ENCODE measurements around the gene MAN1A1. TPM values are rescaled to one million over a fixed set of nuclear protein-coding genes. Genes with fewer than 3 reads are reported as not detected.

MAN1A1 gene
- total and polyA plus RNA-seq, 2 experiments from 2014 or later = 2.0 to 8.7 TPM

DNA sequence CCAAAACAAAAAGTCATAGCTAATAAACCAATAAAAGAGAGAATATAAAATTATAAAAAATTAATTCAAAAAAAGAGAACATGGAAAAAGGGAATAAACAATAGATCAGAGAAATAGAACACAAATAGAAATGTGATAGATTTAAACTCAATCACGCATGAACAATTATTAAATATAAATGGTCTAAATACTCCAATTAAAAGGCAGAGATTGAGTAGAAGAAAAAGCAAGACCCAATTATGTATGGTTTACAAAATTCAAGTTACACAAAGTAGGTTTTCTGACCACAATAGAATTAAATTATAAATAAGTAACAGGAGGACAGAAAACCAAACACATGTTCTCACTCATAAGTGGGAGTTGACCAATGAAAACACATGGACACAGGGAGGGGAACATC is 36.4 kb upstream of the MAN1A1 start:
- ATAC-seq (no peak), DNase-seq (ENCODE audit: low spot score) (no peak)
- no peak overlapping the region for H3K27ac ChIP-seq (ENCODE audit: low read depth)
- Mint-ChIP-seq H3K4me3 (no peak overlapping the region), H3K27me3 (ENCODE audit: insufficient read depth, low read depth, poor library complexity) (no peaks in the 10 kb centered on the region), H3K4me1 (no peaks in the 10 kb centered on the region), H3K9me3 (peaks cover 2% of the 10 kb centered on the region; the same call in 2 of the 3 replicates), H3K27ac (no peak overlapping the region), H3K36me3 (ENCODE audit: low read depth) (no peaks in the 10 kb centered on the region; the same call in 2 of the 3 replicates)
- H4K20me1 ChIP-seq (replicated peaks; ENCODE audit: insufficient read depth) = no peaks in the 10 kb centered on the region
- no peaks in the 10 kb centered on the region for H3K4me1 ChIP-seq (ENCODE audit: insufficient read depth)
- no peaks in the 10 kb centered on the region for H3K79me2 ChIP-seq (replicated peaks; ENCODE audit: insufficient read depth)
- no peaks in the 10 kb centered on the region for H3K9me2 ChIP-seq (ENCODE audit: insufficient read depth)
- H3F3A ChIP-seq (replicated peaks; ENCODE audit: low read depth) = no peaks in the 10 kb centered on the region
- H3K4me3 ChIP-seq = no peak overlapping the region
- no peak overlapping the region for H3K4me2 ChIP-seq
- H3K27me3 ChIP-seq (ENCODE audit: insufficient read depth) = no peaks in the 10 kb centered on the region
- no peak overlapping the region for H2AFZ ChIP-seq
- TF ChIP-seq, protein P1, sequence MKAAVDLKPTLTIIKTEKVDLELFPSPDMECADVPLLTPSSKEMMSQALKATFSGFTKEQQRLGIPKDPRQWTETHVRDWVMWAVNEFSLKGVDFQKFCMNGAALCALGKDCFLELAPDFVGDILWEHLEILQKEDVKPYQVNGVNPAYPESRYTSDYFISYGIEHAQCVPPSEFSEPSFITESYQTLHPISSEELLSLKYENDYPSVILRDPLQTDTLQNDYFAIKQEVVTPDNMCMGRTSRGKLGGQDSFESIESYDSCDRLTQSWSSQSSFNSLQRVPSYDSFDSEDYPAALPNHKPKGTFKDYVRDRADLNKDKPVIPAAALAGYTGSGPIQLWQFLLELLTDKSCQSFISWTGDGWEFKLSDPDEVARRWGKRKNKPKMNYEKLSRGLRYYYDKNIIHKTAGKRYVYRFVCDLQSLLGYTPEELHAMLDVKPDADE (IDR thresholded peaks at IDR 0.05) = no peak
- no peak for TF ChIP-seq NANOG (IDR thresholded peaks at IDR 0.05; ENCODE audit: borderline replicate concordance)
- no peak for TF ChIP-seq JUNB (IDR thresholded peaks at IDR 0.05; ENCODE audit: unreplicated experiment)
- TF ChIP-seq, protein P2, sequence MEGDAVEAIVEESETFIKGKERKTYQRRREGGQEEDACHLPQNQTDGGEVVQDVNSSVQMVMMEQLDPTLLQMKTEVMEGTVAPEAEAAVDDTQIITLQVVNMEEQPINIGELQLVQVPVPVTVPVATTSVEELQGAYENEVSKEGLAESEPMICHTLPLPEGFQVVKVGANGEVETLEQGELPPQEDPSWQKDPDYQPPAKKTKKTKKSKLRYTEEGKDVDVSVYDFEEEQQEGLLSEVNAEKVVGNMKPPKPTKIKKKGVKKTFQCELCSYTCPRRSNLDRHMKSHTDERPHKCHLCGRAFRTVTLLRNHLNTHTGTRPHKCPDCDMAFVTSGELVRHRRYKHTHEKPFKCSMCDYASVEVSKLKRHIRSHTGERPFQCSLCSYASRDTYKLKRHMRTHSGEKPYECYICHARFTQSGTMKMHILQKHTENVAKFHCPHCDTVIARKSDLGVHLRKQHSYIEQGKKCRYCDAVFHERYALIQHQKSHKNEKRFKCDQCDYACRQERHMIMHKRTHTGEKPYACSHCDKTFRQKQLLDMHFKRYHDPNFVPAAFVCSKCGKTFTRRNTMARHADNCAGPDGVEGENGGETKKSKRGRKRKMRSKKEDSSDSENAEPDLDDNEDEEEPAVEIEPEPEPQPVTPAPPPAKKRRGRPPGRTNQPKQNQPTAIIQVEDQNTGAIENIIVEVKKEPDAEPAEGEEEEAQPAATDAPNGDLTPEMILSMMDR (conservative IDR thresholded peaks at IDR 0.05; ENCODE audit: low read depth in 2 of 2) = no peak
- TF ChIP-seq POLR2AphosphoS5 (IDR thresholded peaks at IDR 0.05; ENCODE audit: low read depth) = no peak
- TF ChIP-seq, protein P3, sequence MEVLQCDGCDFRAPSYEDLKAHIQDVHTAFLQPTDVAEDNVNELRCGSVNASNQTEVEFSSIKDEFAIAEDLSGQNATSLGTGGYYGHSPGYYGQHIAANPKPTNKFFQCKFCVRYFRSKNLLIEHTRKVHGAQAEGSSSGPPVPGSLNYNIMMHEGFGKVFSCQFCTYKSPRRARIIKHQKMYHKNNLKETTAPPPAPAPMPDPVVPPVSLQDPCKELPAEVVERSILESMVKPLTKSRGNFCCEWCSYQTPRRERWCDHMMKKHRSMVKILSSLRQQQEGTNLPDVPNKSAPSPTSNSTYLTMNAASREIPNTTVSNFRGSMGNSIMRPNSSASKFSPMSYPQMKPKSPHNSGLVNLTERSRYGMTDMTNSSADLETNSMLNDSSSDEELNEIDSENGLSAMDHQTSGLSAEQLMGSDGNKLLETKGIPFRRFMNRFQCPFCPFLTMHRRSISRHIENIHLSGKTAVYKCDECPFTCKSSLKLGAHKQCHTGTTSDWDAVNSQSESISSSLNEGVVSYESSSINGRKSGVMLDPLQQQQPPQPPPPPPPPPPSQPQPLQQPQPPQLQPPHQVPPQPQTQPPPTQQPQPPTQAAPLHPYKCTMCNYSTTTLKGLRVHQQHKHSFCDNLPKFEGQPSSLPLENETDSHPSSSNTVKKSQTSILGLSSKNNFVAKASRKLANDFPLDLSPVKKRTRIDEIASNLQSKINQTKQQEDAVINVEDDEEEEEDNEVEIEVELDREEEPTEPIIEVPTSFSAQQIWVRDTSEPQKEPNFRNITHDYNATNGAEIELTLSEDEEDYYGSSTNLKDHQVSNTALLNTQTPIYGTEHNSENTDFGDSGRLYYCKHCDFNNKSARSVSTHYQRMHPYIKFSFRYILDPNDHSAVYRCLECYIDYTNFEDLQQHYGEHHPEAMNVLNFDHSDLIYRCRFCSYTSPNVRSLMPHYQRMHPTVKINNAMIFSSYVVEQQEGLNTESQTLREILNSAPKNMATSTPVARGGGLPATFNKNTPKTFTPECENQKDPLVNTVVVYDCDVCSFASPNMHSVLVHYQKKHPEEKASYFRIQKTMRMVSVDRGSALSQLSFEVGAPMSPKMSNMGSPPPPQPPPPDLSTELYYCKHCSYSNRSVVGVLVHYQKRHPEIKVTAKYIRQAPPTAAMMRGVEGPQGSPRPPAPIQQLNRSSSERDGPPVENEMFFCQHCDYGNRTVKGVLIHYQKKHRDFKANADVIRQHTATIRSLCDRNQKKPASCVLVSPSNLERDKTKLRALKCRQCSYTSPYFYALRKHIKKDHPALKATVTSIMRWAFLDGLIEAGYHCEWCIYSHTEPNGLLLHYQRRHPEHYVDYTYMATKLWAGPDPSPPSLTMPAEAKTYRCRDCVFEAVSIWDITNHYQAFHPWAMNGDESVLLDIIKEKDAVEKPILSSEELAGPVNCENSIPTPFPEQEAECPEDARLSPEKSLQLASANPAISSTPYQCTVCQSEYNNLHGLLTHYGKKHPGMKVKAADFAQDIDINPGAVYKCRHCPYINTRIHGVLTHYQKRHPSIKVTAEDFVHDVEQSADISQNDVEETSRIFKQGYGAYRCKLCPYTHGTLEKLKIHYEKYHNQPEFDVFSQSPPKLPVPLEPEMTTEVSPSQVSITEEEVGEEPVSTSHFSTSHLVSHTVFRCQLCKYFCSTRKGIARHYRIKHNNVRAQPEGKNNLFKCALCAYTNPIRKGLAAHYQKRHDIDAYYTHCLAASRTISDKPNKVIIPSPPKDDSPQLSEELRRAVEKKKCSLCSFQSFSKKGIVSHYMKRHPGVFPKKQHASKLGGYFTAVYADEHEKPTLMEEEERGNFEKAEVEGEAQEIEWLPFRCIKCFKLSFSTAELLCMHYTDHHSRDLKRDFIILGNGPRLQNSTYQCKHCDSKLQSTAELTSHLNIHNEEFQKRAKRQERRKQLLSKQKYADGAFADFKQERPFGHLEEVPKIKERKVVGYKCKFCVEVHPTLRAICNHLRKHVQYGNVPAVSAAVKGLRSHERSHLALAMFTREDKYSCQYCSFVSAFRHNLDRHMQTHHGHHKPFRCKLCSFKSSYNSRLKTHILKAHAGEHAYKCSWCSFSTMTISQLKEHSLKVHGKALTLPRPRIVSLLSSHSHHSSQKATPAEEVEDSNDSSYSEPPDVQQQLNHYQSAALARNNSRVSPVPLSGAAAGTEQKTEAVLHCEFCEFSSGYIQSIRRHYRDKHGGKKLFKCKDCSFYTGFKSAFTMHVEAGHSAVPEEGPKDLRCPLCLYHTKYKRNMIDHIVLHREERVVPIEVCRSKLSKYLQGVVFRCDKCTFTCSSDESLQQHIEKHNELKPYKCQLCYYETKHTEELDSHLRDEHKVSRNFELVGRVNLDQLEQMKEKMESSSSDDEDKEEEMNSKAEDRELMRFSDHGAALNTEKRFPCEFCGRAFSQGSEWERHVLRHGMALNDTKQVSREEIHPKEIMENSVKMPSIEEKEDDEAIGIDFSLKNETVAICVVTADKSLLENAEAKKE (CRISPR knock-in tag; IDR thresholded peaks at IDR 0.05) = no peak
- TF ChIP-seq ZNF114 (CRISPR knock-in tag; IDR thresholded peaks at IDR 0.05) = no peak
- no peak for TF ChIP-seq EZH2 (IDR thresholded peaks at IDR 0.05; ENCODE audit: low read depth, unreplicated experiment)
- no peak for TF ChIP-seq STAT1 (IDR thresholded peaks at IDR 0.05; ENCODE audit: unreplicated experiment)
- no peak for TF ChIP-seq CREB1 (CRISPR knock-in tag; IDR thresholded peaks at IDR 0.05; ENCODE audit: low read depth)
- TF ChIP-seq ZNF331 (CRISPR knock-in tag; IDR thresholded peaks at IDR 0.05; ENCODE audit: low read depth) = no peak
- no peak for TF ChIP-seq EZH2phosphoT487 (IDR thresholded peaks at IDR 0.05; ENCODE audit: unreplicated experiment)
- TF ChIP-seq, protein P4, sequence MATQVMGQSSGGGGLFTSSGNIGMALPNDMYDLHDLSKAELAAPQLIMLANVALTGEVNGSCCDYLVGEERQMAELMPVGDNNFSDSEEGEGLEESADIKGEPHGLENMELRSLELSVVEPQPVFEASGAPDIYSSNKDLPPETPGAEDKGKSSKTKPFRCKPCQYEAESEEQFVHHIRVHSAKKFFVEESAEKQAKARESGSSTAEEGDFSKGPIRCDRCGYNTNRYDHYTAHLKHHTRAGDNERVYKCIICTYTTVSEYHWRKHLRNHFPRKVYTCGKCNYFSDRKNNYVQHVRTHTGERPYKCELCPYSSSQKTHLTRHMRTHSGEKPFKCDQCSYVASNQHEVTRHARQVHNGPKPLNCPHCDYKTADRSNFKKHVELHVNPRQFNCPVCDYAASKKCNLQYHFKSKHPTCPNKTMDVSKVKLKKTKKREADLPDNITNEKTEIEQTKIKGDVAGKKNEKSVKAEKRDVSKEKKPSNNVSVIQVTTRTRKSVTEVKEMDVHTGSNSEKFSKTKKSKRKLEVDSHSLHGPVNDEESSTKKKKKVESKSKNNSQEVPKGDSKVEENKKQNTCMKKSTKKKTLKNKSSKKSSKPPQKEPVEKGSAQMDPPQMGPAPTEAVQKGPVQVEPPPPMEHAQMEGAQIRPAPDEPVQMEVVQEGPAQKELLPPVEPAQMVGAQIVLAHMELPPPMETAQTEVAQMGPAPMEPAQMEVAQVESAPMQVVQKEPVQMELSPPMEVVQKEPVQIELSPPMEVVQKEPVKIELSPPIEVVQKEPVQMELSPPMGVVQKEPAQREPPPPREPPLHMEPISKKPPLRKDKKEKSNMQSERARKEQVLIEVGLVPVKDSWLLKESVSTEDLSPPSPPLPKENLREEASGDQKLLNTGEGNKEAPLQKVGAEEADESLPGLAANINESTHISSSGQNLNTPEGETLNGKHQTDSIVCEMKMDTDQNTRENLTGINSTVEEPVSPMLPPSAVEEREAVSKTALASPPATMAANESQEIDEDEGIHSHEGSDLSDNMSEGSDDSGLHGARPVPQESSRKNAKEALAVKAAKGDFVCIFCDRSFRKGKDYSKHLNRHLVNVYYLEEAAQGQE (IDR thresholded peaks at IDR 0.05; ENCODE audit: unreplicated experiment) = no peak
- H3K36me3 ChIP-seq (ENCODE audit: insufficient read depth) = no peaks in the 10 kb centered on the region
